Glutamatergic neuron (in vitro differentiated cells): ENCODE data around the gene HSPB9. TPM values are rescaled to one million over a fixed set of nuclear protein-coding genes. Genes with fewer than 3 reads are reported as not detected.

Source experiments
- DNase-seq: peaks from one replicate; pipeline ENCODE4 v3.0.0; 2022
- H3K27ac Mint-ChIP-seq: one replicate; pipeline ENCODE4 v1.8.0; 2020; ENCODE audit warnings: mild to moderate bottlenecking, mixed read lengths, inconsistent platforms; ENCODE audit not compliant: unreplicated experiment
- H3K27me3 Mint-ChIP-seq: one replicate; pipeline ENCODE4 v1.8.0; 2020; ENCODE audit warnings: mild to moderate bottlenecking, moderate library complexity, mixed read lengths, inconsistent platforms; ENCODE audit not compliant: unreplicated experiment
- H3K36me3 Mint-ChIP-seq: one replicate; pipeline ENCODE4 v1.8.0; 2020; ENCODE audit warnings: mild to moderate bottlenecking, mixed read lengths, inconsistent platforms; ENCODE audit not compliant: unreplicated experiment
- H3K4me1 Mint-ChIP-seq: one replicate; pipeline ENCODE4 v1.8.0; 2020; ENCODE audit warnings: mild to moderate bottlenecking, low read depth, mixed read lengths, inconsistent platforms; ENCODE audit not compliant: unreplicated experiment
- H3K4me3 Mint-ChIP-seq: one replicate; pipeline ENCODE4 v1.8.0; 2020; ENCODE audit warnings: mild to moderate bottlenecking, mixed read lengths, inconsistent platforms; ENCODE audit not compliant: unreplicated experiment
- H3K9me3 Mint-ChIP-seq: one replicate; pipeline ENCODE4 v1.8.0; 2020; ENCODE audit warnings: mild to moderate bottlenecking, moderate library complexity, mixed read lengths, inconsistent platforms; ENCODE audit not compliant: unreplicated experiment
- total RNA-seq: library from RNA; stranded (reverse); fragmentation: NEBNext Ultra II Directional; extraction: Animal tissue kit (Norgen Biotek cat#: 25700); gene quantifications from one replicate; pipeline ENCODE4 v1.2.1, GENCODE V29; 2021; ENCODE audit not compliant: unreplicated experiment
- TF ChIP-seq, protein P1 (sequence below): fragments of 200-600 bp; sonication (generic); IDR thresholded peaks from one replicate; pipeline ENCODE4 v1.5.0; 2021; ENCODE audit not compliant: partially characterized antibody, unreplicated experiment

Gene HSPB9
- total RNA-seq, 1 donor from 2014 or later = 0.44 TPM

GRCh38 chr17:42087736-42088705 lies 34.6 kb upstream of the HSPB9 start:
- no peak for DNase-seq
- no peak overlapping the region for H3K4me3 Mint-ChIP-seq
- peaks cover 6% of the 10 kb centered on the region for H3K27me3 Mint-ChIP-seq
- no peaks in the 10 kb centered on the region for H3K4me1 Mint-ChIP-seq
- TF ChIP-seq, protein P1, sequence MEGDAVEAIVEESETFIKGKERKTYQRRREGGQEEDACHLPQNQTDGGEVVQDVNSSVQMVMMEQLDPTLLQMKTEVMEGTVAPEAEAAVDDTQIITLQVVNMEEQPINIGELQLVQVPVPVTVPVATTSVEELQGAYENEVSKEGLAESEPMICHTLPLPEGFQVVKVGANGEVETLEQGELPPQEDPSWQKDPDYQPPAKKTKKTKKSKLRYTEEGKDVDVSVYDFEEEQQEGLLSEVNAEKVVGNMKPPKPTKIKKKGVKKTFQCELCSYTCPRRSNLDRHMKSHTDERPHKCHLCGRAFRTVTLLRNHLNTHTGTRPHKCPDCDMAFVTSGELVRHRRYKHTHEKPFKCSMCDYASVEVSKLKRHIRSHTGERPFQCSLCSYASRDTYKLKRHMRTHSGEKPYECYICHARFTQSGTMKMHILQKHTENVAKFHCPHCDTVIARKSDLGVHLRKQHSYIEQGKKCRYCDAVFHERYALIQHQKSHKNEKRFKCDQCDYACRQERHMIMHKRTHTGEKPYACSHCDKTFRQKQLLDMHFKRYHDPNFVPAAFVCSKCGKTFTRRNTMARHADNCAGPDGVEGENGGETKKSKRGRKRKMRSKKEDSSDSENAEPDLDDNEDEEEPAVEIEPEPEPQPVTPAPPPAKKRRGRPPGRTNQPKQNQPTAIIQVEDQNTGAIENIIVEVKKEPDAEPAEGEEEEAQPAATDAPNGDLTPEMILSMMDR = no peak
- H3K36me3 Mint-ChIP-seq = no peaks in the 10 kb centered on the region
- no peak overlapping the region for H3K27ac Mint-ChIP-seq
- H3K9me3 Mint-ChIP-seq = no peaks in the 10 kb centered on the region

DNA sequence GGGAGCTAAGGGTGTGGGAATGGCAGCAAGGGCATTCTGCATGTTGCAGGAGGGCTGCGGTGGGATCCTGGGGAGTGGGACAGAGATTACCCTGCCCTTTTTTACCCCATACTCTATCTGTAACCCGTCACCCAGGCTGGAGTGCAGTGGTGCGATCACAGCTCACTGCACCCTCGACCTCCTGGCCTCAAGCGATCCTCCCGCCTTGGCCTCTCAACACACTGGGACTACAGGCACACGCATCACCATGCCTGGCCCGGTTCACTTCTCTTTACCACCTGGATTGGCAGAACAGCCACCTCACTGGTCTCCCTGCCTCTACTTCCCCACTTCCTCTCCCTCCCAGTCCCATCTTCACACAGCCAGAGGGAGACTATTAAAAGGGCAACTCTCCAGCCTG lies 33.9 kb upstream of the HSPB9 start:
- DNase-seq = no peak
- no peaks in the 10 kb centered on the region for H3K4me1 Mint-ChIP-seq
- H3K36me3 Mint-ChIP-seq = no peaks in the 10 kb centered on the region
- no peak overlapping the region for H3K4me3 Mint-ChIP-seq
- no peak overlapping the region for H3K27ac Mint-ChIP-seq
- H3K27me3 Mint-ChIP-seq = peaks cover 6% of the 10 kb centered on the region
- H3K9me3 Mint-ChIP-seq = no peaks in the 10 kb centered on the region
- TF ChIP-seq, protein P1 = no peak

DNA sequence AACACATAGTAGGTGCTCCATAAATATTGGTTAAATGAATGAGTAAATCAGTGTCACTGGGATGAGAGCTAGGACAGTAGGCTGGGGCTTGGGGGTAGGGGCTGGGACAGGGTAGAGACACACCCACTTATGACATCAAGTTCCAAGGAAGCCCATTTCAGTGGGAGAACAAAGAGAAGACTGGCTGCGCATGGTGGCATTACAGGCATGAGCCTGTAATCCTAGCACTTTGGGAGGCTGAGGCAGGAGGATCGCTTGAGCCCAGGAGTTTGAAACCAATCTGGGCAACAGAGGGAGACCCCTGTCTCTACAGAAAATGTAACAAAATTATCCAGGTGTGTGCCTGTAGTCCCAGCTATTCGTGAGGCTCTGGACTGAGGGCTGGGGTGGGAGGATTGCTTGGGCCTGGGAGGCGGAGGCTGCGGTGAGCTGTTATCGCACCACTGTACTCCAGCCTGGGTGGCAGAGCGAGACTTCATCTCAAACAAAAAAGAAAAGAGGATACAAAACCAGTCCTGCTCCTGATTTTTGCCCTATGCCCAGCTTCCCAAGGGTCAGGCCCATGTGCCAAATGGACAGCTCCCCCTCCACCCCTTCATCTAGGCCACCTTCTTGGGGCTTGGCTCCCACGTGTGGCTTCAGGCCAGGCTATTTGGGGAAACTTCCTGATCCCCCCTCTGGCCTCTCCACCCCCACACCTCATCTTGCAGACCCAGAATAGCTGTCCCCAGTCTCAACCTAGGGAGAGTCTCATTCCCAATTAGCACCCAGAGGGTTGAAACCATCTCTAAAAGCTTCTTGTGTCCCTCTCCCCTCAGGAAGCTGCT lies 31.4 kb upstream of the HSPB9 start:
- H3K4me3 Mint-ChIP-seq = no peak overlapping the region

GRCh38 chr17:42092939-42093338 lies 29.7 kb upstream of the HSPB9 start:
- Mint-ChIP-seq H3K36me3 (no peaks in the 10 kb centered on the region), H3K27me3 (peaks cover 14% of the 10 kb centered on the region), H3K27ac (no peak overlapping the region), H3K4me3 (no peak overlapping the region), H3K9me3 (no peaks in the 10 kb centered on the region), H3K4me1 (peaks cover 6% of the 10 kb centered on the region)
- no peak for DNase-seq
- TF ChIP-seq, protein P1 = no peak

More for the DNA sequence above, 31.4 kb upstream of the HSPB9 start:
- Mint-ChIP-seq H3K27me3 (peaks cover 9% of the 10 kb centered on the region), H3K4me1 (peaks cover 3% of the 10 kb centered on the region), H3K9me3 (no peaks in the 10 kb centered on the region), H3K36me3 (no peaks in the 10 kb centered on the region), H3K27ac (no peak overlapping the region)
- DNase-seq = no peak
- TF ChIP-seq, protein P1 = no peak
